ENCODE measurements around the gene MED4. TPM values are rescaled to one million over a fixed set of nuclear protein-coding genes. Genes with fewer than 3 reads are reported as not detected.

MED4 gene, protein sequence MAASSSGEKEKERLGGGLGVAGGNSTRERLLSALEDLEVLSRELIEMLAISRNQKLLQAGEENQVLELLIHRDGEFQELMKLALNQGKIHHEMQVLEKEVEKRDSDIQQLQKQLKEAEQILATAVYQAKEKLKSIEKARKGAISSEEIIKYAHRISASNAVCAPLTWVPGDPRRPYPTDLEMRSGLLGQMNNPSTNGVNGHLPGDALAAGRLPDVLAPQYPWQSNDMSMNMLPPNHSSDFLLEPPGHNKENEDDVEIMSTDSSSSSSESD
- total RNA-seq: 18.3 and 26.7 TPM in 2 replicates

DNA sequence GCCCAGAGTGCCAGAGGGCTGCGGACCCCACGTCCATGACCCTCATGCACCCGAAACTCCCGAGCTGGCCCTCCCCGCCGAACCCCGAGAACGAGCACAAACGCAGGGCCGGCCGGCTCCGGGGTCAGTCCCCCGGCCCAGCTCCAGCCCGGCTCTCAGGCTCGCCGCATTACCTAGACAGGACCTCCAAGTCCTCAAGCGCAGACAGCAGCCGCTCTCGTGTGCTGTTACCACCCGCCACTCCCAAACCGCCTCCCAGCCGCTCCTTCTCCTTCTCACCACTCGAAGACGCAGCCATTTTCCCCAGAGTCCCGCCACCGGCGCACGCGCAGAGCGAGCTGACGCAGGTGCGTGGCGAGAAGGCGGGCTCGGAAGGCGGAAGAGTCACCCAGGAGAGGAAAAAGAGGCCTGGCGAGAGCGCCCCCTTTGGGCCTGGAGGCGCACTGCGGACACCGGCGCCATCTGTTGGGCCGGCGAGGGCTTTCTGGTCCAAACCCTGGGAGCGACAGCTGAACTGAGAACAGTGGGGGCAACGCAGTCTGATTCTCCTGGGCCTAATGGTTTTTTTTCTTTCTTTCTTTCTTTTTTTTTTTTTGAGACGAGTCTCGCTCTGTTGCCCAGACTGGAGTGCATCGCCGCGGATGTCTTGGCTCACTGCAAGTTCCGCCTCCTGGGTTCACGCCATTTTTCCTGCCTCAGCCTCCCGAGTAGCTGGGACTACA is at the start of gene MED4:
TSS of gene MED4 (minus strand) at position 324 of the 722 bp plus-strand sequence. CDS start at position 298, 26 bp downstream.

GRCh38 chr13:48037346-48038173 is 57.3 kb downstream of the MED4 start, which contains the start of gene NUDT15:
Gene NUDT15 (plus strand): TSS chr13:48037726. CDS start chr13:48037747, 21 bp downstream.

Small RNA genes lying within 50 kb of the gene (small RNA-seq; reads per million reads assigned to genes)
- not detected for gene POLR2KP2

Other genes with a start within 250 kb of the MED4 start
- 34.9 and 49.8 TPM in 2 replicates for gene SUCLA2, start 93.8 kb downstream of the MED4 start, total RNA-seq
- 7.1 and 22.2 TPM in 2 replicates for gene NUDT15, start 57.4 kb downstream of the MED4 start, total RNA-seq
- gene ITM2B, start 138.1 kb upstream of the MED4 start, total RNA-seq: 93.4 and 103 TPM in 2 replicates
- gene RB1, start 208.6 kb upstream of the MED4 start, total RNA-seq: 9.0 and 16.8 TPM in 2 replicates

Measured in placental epithelial cell (primary cell).